HG03565 (cell line): ENCODE measurements around the gene GNL2.
"Not testable (repeated sequence)": the region's sequence is repeated elsewhere in the genome, so short reads cannot be mapped to it uniquely, and the experiment has no call there.

Source experiments
- ATAC-seq: cut with Tn5 transposase; IDR thresholded peaks from one replicate; pipeline ENCODE4 v1.9.1; 2021; ENCODE audit warnings: mild to moderate bottlenecking, moderate library complexity; ENCODE audit not compliant: unreplicated experiment

Gene GNL2

GRCh38 chr1:37609002-37609401 is 13.3 kb upstream of the GNL2 start:
- ATAC-seq: no peak

GRCh38 chr1:37606481-37607263 is 10.9 kb upstream of the GNL2 start:
- ATAC-seq: no peak

- ATAC-seq: no peak
These were observed 10.2 kb upstream of the GNL2 start for GRCh38 chr1:37605806-37606474.

- ATAC-seq: no peak
These were observed 9.4 kb upstream of the GNL2 start for GRCh38 chr1:37605061-37605650.

GRCh38 chr1:37602750-37603694 is 7.3 kb upstream of the GNL2 start:
- ATAC-seq: no peak

- ATAC-seq: no peak
These were observed 5.7 kb upstream of the GNL2 start for GRCh38 chr1:37601441-37601840.

GRCh38 chr1:37599940-37600339 is 4.2 kb upstream of the GNL2 start:
- no peak for ATAC-seq

- ATAC-seq: no peak
These were observed 488 bp upstream of the GNL2 start for GRCh38 chr1:37596182-37596667.

GRCh38 chr1:37593726-37594125 is 2.0 kb downstream of the GNL2 start:
- no peak for ATAC-seq

GRCh38 chr1:37588939-37589338 is 6.8 kb downstream of the GNL2 start:
- no peak for ATAC-seq

GRCh38 chr1:37584544-37584943 is 11.2 kb downstream of the GNL2 start:
- ATAC-seq: not testable (repeated sequence)

GRCh38 chr1:37575692-37576091 is 20.0 kb downstream of the GNL2 start:
- ATAC-seq: no peak

- ATAC-seq: no peak
These were observed 20.8 kb downstream of the GNL2 start for GRCh38 chr1:37574834-37575480.

GRCh38 chr1:37570528-37571334 is 25.0 kb downstream of the GNL2 start:
- ATAC-seq: no peak

- ATAC-seq: no peak
These were observed 28.7 kb downstream of the GNL2 start for GRCh38 chr1:37567023-37567422.

- no peak for ATAC-seq
These were observed 30.8 kb downstream of the GNL2 start for GRCh38 chr1:37564892-37565291.

- ATAC-seq: no peak
These were observed 32.8 kb downstream of the GNL2 start for GRCh38 chr1:37562984-37563383.

GRCh38 chr1:37561133-37562132 is 34.3 kb downstream of the GNL2 start:
- ATAC-seq: no peak
